ENCODE data around the gene TIE1. TPM values are rescaled to one million over a fixed set of nuclear protein-coding genes. Genes with fewer than 3 reads are reported as not detected.
A peak's percentile ranks its signal among the peaks of the same experiment; 100 is the strongest.

TIE1 gene
- total and polyA plus RNA-seq, 2 donors (not counting 1 experiment from before 2014, with no cell fraction given): 0.02 TPM; not detected in 1

DNA sequence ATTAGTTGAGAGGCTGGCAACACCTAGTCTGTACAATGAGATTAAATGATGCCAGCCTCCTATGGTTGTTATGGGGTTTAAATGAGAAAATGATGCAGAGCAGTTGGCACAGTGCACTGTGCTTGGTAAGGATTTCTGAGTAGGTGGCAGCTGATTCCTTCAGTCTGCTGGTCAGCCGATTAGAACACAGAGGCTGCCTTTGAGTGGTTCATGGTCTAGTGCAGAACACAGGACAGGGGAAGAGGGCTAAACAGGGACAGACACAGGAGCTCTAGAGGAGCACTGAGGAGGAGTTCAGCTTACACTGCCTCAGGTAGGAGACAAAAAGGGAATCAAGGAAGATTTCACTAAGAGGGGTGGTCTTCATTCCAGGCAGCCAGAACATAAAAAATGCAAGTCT is 1.4 kb downstream of the TIE1 start:
- Histone ChIP-seq H3K4me3 (replicated peaks in 1 of 4; ENCODE audit: control extremely low read depth in 1 of 4, insufficient read depth in 1 of 4, low read depth in 3 of 4, low read length in 4 of 4) (no peak overlapping the region), H3K9ac (ENCODE audit: insufficient read depth, low read length) (no peak overlapping the region), H3K4me2 (ENCODE audit: extremely low read depth, insufficient read depth, low read length) (no peak overlapping the region), H2AFZ (ENCODE audit: low read length) (no peak overlapping the region), H3K79me2 (ENCODE audit: control insufficient read depth, insufficient read depth, low read length) (no peaks in the 10 kb centered on the region), H3K27me3 (ENCODE audit: control insufficient read depth, insufficient read depth, low read length) (no peaks in the 10 kb centered on the region), H3K36me3 (ENCODE audit: control insufficient read depth, insufficient read depth, low read length) (no peaks in the 10 kb centered on the region), H4K20me1 (ENCODE audit: control insufficient read depth, extremely low read depth, insufficient read depth, low read length) (no peaks in the 10 kb centered on the region), H3K27ac (ENCODE audit: insufficient read depth, low read length) (no peak overlapping the region), H3K4me1 (ENCODE audit: control insufficient read depth, extremely low read depth, insufficient read depth, low read length) (no peaks in the 10 kb centered on the region), H3K9me3 (ENCODE audit: control insufficient read depth, insufficient read depth, low read depth, low read length) (no peaks in the 10 kb centered on the region)
- no peak for TF ChIP-seq EZH2 (IDR thresholded peaks at IDR 0.05; ENCODE audit: low read length, missing control alignments)
- TF ChIP-seq, protein P1, sequence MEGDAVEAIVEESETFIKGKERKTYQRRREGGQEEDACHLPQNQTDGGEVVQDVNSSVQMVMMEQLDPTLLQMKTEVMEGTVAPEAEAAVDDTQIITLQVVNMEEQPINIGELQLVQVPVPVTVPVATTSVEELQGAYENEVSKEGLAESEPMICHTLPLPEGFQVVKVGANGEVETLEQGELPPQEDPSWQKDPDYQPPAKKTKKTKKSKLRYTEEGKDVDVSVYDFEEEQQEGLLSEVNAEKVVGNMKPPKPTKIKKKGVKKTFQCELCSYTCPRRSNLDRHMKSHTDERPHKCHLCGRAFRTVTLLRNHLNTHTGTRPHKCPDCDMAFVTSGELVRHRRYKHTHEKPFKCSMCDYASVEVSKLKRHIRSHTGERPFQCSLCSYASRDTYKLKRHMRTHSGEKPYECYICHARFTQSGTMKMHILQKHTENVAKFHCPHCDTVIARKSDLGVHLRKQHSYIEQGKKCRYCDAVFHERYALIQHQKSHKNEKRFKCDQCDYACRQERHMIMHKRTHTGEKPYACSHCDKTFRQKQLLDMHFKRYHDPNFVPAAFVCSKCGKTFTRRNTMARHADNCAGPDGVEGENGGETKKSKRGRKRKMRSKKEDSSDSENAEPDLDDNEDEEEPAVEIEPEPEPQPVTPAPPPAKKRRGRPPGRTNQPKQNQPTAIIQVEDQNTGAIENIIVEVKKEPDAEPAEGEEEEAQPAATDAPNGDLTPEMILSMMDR (conservative IDR thresholded peaks at IDR 0.05 in 1 of 2, IDR thresholded peaks at IDR 0.05 in 1 of 2; ENCODE audit: low read depth in 1 of 2, low read length in 2 of 2): no peak
- no peak for DNase-seq (ENCODE audit: low read depth in 2 of 2)

DNA sequence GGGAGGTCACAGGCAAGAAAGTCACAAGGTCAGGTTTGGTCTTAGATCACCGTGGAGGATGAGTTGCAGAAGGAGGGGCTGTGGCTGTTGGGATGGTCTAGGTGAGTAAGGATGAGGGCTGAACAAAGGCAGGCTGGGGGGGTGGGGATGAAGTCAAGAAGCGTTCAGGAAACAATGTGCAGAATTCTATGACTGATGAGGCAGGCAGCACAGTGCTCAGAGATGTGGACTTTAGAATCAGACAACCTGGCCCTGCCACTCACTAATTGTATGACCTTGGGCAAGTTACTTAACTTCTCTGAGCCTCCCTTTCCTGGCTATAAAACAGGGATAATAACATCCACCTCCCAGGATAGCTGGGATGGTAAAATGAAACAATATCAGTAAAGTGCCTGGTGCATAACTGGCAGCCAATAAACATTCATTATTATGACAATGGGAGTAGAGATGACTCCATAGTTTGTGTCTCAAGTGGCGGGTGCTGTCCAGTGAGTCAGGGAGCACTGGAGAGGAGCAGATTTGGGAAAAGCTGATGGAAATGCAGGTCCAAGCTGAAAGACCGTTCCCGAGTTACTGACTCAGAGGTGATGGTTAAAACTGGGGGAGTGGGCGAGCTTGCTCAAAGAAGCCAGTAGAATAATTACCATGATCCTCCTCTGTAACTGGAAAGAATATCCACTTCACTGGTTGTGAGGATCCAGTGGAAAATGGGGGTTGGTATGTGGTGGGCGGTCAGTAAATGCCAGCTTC is 2.1 kb downstream of the TIE1 start:
- no peaks in the 10 kb centered on the region for H3K4me1 ChIP-seq (ENCODE audit: control insufficient read depth, extremely low read depth, insufficient read depth, low read length)
- no peaks in the 10 kb centered on the region for H3K36me3 ChIP-seq (ENCODE audit: control insufficient read depth, insufficient read depth, low read length)
- DNase-seq (ENCODE audit: low read depth in 2 of 2): peak in 1 of 2 donors; percentile 50
- no peak overlapping the region for H3K9ac ChIP-seq (ENCODE audit: insufficient read depth, low read length)
- no peaks in the 10 kb centered on the region for H4K20me1 ChIP-seq (ENCODE audit: control insufficient read depth, extremely low read depth, insufficient read depth, low read length)
- no peaks in the 10 kb centered on the region for H3K9me3 ChIP-seq (ENCODE audit: control insufficient read depth, insufficient read depth, low read depth, low read length)
- H3K4me2 ChIP-seq (ENCODE audit: extremely low read depth, insufficient read depth, low read length): no peak overlapping the region
- no peak overlapping the region for H2AFZ ChIP-seq (ENCODE audit: low read length)
- H3K27me3 ChIP-seq (ENCODE audit: control insufficient read depth, insufficient read depth, low read length): no peaks in the 10 kb centered on the region
- no peak for TF ChIP-seq EZH2 (IDR thresholded peaks at IDR 0.05; ENCODE audit: low read length, missing control alignments)
- TF ChIP-seq, protein P1 (conservative IDR thresholded peaks at IDR 0.05 in 1 of 2, IDR thresholded peaks at IDR 0.05 in 1 of 2; ENCODE audit: low read depth in 1 of 2, low read length in 2 of 2): no peak
- no peak overlapping the region for H3K4me3 ChIP-seq (replicated peaks in 1 of 4; ENCODE audit: control extremely low read depth in 1 of 4, insufficient read depth in 1 of 4, low read depth in 3 of 4, low read length in 4 of 4)
- H3K79me2 ChIP-seq (ENCODE audit: control insufficient read depth, insufficient read depth, low read length): no peaks in the 10 kb centered on the region
- no peak overlapping the region for H3K27ac ChIP-seq (ENCODE audit: insufficient read depth, low read length)

DNA sequence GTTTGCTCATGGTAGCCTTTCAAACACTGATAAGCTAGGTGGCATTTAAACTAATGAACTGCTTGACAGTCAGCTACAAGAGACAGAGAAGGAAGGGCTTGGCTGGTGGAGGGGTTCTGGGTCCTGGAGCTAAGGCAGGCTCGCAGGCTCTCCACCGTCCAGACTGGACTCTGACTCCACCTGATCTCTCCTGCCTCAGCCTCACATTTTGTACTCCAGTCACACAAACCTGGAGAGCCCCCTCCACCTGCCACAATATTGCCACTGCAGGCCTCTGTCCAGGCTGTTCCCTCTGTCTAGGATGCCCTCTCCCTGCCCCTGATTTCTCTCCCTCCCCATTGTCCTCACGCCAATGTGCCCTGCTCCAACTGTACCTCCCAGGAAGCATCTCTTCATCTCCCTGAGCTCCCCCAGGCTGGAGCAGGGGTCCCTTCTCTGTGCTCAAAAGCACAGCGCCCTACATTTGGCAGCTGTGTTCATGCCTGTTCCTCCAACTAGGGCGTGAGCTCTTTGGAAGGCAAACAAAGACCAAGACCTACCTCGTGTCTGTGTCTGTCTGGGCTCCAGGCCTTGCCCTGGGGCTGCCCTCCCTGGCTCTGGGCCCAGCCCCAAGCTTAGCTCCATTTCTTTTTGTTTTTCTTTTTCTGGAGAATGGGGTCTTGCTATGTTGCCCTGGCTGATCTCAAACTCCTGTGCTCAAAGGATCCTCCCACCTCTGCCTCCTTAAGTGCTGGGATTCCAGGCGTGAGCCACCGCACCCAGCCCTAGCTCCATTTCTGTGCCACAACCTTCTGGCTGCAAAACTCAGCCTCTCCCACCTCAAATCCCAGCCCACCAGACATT is 2.9 kb downstream of the TIE1 start:
- DNase-seq (ENCODE audit: low read depth in 2 of 2): no peak
- Histone ChIP-seq H3K9ac (ENCODE audit: insufficient read depth, low read length) (no peak overlapping the region), H3K4me1 (ENCODE audit: control insufficient read depth, extremely low read depth, insufficient read depth, low read length) (no peaks in the 10 kb centered on the region), H2AFZ (ENCODE audit: low read length) (no peak overlapping the region), H3K4me2 (ENCODE audit: extremely low read depth, insufficient read depth, low read length) (no peak overlapping the region), H3K79me2 (ENCODE audit: control insufficient read depth, insufficient read depth, low read length) (no peaks in the 10 kb centered on the region), H3K9me3 (ENCODE audit: control insufficient read depth, insufficient read depth, low read depth, low read length) (no peaks in the 10 kb centered on the region), H3K4me3 (replicated peaks in 1 of 4; ENCODE audit: control extremely low read depth in 1 of 4, insufficient read depth in 1 of 4, low read depth in 3 of 4, low read length in 4 of 4) (no peak overlapping the region), H4K20me1 (ENCODE audit: control insufficient read depth, extremely low read depth, insufficient read depth, low read length) (no peaks in the 10 kb centered on the region), H3K27me3 (ENCODE audit: control insufficient read depth, insufficient read depth, low read length) (no peaks in the 10 kb centered on the region), H3K27ac (ENCODE audit: insufficient read depth, low read length) (no peak overlapping the region), H3K36me3 (ENCODE audit: control insufficient read depth, insufficient read depth, low read length) (no peaks in the 10 kb centered on the region)
- TF ChIP-seq, protein P1 (conservative IDR thresholded peaks at IDR 0.05 in 1 of 2, IDR thresholded peaks at IDR 0.05 in 1 of 2; ENCODE audit: low read depth in 1 of 2, low read length in 2 of 2): no peak
- TF ChIP-seq EZH2 (IDR thresholded peaks at IDR 0.05; ENCODE audit: low read length, missing control alignments): no peak
